HG02870 (cell line): ENCODE data around the gene CILP.
"Not testable (repeated sequence)": the region's sequence is repeated elsewhere in the genome, so short reads cannot be mapped to it uniquely, and the experiment has no call there.

Source experiments
- ATAC-seq: cut with Tn5 transposase; IDR thresholded peaks from one replicate; pipeline ENCODE4 v1.9.1; 2021; ENCODE audit warnings: mild to moderate bottlenecking, moderate library complexity; ENCODE audit not compliant: unreplicated experiment

CILP gene, protein sequence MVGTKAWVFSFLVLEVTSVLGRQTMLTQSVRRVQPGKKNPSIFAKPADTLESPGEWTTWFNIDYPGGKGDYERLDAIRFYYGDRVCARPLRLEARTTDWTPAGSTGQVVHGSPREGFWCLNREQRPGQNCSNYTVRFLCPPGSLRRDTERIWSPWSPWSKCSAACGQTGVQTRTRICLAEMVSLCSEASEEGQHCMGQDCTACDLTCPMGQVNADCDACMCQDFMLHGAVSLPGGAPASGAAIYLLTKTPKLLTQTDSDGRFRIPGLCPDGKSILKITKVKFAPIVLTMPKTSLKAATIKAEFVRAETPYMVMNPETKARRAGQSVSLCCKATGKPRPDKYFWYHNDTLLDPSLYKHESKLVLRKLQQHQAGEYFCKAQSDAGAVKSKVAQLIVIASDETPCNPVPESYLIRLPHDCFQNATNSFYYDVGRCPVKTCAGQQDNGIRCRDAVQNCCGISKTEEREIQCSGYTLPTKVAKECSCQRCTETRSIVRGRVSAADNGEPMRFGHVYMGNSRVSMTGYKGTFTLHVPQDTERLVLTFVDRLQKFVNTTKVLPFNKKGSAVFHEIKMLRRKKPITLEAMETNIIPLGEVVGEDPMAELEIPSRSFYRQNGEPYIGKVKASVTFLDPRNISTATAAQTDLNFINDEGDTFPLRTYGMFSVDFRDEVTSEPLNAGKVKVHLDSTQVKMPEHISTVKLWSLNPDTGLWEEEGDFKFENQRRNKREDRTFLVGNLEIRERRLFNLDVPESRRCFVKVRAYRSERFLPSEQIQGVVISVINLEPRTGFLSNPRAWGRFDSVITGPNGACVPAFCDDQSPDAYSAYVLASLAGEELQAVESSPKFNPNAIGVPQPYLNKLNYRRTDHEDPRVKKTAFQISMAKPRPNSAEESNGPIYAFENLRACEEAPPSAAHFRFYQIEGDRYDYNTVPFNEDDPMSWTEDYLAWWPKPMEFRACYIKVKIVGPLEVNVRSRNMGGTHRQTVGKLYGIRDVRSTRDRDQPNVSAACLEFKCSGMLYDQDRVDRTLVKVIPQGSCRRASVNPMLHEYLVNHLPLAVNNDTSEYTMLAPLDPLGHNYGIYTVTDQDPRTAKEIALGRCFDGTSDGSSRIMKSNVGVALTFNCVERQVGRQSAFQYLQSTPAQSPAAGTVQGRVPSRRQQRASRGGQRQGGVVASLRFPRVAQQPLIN

DNA sequence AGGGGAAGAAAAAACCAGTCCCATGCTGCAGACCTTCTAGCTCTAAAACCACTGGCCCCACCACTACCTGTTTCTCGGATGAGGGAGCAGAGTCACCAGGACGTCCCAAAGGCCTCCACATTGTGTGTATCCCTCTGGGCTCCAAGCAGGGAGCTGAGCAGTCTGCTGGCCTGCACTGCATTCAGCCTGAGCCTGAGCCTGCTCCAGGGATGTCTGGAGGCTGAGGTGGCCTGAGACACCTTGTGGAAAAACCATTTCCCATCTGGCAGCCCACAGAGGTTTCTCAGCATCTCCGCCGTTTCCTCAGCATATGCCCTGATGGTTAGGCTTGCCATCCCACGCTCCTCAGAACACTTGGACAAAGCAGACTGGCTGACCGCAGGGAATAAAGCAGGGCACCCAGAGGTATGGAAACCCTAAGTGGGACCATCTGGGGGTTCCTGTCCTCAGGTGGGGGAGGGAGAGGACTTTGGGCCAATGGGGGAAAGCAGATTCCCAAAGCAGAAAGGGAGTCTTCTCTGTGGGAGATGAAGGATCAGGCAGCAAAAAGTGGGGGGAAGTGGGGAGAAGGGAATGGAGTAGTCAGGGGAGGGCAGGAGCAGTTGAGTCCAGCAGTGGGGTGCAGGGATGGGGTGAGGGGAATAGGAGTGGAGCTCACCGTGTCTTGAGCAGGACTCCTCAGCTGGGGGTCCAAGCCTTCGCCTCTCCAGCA is at the start of gene CILP:
CILP (minus strand) TSS at position 704 of the 712 bp plus-strand sequence. CDS start 1,718 bp downstream, outside the sequence.
- ATAC-seq = no peak

DNA sequence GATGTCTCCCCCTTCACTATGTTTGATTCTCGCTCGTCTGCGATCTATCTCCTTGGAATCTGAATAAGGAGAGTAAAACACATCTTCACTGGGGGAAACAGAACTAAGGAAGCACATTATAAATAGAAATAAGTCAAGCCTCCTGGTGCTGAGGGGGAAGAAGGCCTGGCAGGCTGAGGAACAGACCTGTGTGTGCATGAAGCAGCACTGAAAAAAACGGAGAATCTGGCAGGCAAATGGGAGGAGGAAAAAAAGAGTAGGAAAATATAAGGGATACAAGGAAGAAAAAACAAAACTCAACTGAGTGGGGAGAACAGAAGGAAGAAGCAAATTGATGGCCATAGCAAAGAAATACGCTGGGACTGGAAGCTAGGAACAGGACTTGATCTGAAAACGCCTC is 49.7 kb upstream of the CILP start:
- no peak for ATAC-seq

DNA sequence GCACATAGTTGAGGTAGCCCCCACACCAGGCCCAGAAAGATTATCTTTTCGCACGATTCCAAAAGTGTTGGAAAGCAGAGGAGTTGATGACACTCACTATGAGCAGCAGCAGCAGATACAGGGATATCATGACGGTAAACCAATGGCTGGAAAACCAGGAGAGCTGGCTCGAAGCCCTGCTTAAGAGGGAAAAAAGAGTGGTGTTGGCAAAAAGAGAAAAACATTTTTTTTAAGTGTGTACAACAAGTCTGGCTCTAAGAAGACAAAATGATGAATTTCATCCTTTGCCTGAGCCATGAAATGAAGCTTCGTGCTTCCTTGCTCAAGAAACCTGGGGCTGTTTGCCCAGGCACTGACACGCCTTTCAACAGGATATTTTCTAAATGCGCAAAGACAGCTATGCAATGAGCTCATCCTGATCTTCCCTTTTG is 48.1 kb upstream of the CILP start:
- ATAC-seq = no peak

DNA sequence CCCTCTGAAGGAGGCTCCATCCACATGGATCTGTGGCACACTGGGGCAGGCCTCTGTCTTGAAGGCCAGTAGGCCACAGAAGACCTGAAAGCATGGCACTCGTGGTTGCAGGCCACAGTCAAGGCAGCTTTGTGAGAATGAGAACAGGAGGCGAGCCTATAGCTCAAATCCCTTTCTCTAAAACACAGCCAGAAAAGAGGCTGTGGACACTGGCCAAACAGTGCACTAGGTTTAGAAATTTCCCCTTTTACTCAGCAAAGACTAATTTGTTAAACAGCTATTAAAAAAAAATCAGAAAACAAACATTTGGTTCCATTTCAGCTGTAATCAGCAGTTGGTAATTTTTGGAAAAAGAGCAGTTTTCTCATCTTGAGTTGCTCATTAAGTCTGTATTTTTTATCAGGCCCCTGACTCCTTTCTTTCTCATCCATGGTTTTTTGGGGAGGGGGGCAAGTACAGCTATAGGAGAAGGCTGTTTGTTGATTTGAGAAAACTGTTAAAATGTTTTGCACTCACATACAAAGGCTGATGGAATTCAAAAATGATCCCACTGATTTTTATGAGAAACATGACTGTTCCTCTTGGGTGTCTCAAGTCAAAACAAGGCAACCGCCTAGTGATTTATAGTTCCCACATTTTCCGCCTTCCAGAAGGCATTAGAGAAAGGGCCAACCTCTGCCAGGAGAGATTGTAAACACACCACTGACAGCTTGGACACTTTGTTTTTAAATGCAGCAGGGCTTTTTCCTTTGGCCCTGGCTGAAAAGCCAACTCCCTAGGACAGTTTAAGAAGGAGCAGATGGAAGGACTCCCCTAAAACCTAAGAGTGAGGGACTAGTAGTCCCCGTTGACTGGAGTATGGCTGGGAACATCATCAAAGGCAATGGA is 47.3 kb upstream of the CILP start:
- ATAC-seq = no peak

DNA sequence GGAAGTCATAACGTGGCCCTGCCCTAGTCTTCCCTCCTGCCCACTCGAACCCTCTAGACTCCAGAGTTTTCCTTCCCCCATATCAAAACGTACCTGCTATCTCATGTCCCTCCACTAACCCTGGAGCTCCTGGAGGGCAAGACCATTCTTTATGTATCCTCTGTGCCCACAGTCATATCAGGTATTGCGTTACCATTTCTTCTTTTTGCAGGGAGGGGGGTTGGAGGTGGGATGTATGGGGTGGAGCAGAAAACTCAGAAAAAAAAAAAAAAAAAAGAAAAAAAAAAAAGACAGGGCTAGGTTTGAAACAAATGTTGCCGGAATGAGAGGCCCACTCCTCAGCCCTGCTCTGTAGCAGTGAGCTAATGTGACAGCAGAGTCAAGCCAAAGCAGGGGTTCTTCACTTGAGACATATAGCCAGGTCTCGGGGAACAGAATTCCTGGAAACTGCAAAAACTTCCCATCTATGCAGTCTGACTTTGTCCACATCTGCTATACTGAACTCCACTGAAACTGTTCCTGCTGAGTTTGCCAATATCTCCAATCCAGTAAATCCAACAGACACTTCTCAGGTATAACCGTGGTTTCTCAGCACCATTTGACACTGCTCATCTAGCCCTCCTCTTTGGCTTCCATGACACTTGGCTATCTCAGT is 44.3 kb upstream of the CILP start:
- no peak for ATAC-seq

DNA sequence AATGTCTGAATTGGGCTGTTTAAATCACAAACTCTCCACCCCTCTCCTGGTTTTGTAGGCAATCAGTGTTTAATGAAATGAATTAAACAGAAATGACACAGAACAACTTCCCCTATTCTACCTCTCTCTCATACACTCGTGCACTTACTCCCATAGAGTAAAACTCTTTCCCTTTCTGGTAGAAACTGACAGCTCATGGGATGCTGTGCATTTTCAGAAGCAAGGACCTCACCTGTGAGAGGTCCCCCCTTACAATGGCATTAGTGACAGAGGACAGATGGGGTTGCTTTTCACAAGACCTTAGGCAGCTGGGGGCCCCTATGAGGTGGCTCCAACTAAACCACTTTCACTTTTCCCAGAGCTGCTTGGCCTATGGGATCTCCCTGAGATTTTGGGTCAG is 43.5 kb upstream of the CILP start:
- ATAC-seq = no peak

DNA sequence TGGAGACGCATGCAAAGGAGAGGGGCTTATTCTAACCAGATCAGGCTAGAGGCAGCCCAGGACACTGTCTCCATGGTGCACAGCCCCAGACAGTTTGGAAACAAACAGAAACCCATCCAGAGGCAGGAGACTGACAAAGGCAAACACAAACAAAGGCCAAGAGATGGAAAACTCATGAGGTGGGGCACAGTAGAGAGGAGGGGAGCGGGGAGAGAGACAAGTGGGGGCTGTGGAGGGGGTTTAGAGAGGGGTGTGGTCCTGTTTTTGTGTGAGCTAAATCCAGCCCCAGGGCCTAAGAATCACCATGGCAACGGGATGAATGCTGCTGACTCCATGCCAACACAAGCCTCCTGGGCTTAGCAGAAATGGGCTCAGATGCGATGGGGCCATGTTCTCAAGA is 43.1 kb upstream of the CILP start:
- ATAC-seq = no peak

DNA sequence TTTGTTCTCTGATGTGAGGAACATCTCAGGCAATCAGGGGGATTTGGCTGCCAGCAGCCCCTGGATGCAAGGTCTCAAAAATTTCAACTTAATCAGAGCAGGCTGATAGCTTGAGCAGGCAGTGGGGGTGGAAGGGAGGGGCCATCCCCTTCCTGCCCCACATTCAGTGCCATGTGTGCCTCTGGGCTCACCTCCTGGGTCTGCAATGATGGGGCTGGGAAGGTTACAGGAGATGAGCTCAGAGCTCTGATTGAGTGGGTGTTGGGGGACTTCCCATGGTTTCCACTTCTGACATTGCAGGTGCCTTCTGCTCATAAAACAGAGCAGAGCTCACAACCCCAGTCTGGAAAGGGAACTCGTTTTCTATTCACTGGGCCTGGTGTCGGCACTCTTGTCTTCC is 38.4 kb upstream of the CILP start:
- ATAC-seq = peak; percentile 86

DNA sequence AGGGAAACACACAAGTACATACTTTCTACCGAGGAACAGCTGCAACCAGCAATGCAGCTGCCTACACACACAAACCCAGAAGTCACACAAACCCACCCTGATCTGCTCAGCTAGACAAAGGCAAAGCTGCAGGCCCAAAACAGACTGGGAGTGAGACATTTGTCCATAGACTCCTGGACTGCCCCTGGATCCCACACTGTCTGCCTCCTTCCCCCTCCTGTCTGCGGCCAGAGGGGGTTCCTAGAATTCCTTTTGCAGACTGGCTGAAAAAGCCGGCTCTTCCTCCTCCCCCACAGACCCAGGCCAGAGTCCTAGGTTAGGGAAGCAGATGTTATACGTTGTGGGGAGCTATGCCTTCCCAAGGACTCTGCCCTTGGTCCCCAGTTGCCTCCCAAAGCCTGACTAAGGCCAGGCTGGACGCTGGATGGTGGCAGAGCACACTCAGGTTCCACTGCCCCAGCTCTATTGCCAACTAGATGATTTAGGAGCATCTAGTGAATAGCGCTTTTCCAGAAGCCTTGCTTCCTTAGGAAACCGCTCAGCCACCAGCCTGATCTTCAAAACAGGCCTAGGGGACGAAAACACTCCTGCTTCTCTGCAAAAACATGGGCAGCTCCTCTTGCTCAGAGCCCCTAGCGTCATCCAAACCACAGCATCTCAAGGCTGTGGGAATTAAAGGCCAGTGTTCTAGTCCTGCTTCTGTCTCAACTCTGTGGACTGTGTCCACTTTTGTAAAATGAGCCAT is 37.4 kb upstream of the CILP start:
- ATAC-seq = no peak

DNA sequence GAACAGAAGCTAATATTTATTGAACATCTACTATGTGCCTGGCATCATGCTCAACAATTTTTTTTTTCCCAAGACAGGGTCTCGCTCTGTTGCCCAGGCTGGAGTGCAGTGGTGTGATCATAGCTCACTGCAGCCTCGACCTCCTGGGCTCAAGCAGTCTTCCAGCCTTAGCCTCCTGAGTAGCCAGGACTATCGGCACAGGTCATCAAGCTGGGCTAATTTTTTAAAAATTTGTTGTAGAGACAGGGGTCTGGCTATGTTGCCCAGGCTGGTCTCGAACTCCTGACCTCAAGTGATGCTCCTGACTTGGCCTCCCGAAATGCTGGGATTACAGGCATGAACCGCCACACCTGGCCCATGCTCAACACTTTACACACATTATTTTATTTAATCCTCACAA is 35.7 kb upstream of the CILP start:
- ATAC-seq = no peak

DNA sequence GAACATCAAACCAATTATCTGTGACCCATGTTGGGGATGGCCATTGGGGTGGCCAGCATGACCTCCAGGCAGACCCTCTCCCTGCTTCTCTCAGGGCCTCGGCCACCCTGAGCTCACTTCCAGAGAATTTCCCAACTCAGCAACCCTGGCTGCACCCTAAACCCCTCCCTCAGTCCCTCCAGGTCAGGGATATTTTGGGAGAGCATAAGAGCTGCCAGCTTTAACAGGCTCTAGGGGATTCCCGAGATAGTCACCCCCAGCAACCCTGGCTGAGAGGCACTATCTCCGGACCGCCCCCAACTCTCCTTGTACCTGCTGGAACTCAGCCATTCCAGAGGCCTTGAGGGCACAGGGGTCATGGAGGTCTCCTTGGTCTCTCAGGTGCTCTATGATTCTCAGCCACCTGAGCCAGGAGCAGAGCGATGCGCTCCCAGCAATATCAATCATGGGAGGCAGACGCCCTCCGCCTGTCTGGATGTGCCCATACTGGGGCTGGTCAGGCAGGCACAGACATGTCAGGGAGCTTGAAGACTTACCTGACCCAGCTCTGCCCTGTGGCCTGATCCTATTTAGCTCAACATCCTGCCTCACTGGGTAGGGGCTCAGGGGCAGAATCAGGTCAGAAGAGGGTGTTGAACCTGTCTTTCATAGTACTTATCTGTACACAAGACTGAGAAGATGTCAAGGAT is 34.9 kb upstream of the CILP start:
- ATAC-seq = no peak

DNA sequence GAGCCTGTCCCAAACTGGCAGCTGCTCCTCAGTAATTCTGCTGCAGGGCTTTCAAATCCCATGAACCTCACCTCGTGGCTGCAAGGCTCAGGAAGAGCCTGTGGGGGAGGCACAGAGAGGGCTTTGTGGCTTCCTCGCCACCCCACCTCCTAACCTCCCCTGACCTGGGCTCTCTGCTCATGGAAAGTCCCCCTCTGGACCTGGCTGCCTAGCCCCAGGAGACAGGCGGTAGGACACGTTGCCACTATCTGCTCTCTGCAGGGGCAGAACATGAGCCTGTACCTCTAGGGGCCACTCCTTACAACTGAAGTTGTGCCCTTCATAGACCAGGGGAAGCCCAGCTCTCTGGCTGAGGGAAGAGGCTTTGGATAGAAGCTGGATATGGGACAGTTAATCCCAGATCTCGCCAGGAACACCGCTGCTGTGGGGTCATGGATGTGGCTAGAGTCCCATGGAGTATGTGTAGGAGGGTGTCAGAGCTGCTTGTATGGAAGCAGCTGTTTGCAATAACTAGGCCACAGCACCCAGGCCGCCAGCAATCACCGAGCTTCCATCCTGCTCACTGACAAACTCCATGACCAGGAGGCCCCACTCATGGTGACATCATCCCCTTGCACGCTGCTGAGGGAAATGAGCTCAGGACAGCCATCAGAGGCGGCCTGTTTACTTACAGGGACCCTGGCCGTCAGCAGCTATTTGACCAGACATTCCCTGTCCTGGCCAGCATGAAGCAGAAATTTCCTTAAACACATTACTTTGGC is 34.0 kb upstream of the CILP start:
- no peak for ATAC-seq

DNA sequence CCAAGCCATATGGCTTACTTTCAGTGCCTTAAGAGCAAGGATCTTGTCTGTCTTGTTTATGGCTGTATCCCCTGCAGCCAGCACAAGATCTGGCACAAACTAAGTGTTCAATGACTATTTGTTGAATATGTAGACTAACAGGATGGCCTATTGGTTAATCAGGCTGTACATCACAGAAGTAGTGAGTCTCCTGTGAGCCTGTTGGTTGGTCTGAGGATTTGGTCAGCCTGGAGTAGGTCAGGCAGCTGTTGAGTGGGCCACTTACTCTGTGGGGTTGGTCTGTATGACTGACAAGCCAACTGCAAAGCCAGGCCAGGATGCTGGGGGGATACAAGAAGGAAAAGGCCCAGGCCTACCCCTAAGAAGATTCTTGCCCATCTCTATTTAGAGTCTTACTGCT is 33.4 kb upstream of the CILP start:
- no peak for ATAC-seq

DNA sequence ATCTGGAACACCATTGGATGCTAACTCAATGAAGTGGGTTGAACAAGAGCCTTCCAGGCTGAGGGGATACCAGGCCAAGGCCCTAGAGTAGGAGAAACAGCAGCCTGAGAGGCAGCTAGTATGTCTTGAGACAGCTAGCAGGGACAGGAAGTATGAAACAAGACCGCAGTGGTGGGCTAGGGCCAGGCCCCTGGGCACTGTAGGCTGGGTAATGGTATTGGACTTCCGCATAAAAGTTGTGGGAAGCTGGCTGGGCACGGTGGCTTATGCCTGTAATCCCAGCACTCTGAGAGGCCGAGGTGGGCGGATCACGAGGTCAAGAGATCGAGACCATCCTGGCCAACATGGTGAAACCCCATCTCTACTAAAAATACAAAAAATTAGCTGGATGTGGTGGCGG is 25.2 kb upstream of the CILP start:
- not testable (repeated sequence) for ATAC-seq

DNA sequence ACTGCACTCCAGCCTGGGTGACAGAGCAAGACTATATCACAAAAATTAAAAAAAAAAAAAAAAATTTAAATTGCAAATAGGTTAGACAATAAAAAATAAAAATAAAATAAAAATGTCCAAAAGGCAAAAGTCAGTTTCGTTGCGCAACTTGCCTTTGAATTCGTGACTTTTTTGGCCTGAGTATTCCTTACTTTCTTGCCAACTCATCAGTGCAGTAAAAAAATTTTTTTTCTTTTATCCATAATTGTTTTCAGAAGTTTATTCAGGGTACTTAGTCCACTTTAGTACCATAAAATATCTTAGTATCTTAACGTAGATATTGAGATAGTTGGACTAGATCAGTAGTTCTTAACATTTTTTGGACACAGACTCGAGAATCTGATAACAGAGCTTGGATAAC is 22.4 kb upstream of the CILP start:
- no peak for ATAC-seq

DNA sequence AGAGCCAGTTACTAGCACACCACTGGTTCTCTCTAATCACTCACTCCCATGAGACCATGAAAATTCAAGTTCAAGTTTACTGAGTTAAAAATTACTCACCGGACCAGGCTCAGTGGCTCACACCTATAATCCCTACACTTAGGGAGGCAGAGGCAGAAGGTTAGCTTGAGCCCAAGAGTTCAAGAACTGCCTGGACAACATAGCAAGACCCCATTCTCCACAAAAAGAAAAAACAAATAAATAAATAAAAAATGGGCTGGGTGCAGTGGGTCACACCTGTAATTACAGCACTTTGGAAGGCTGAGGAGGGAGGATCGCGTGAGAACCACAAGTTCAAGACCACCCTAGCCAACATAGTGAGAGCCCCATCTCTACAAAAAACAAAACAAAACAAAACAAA is 21.2 kb upstream of the CILP start:
- ATAC-seq = no peak

DNA sequence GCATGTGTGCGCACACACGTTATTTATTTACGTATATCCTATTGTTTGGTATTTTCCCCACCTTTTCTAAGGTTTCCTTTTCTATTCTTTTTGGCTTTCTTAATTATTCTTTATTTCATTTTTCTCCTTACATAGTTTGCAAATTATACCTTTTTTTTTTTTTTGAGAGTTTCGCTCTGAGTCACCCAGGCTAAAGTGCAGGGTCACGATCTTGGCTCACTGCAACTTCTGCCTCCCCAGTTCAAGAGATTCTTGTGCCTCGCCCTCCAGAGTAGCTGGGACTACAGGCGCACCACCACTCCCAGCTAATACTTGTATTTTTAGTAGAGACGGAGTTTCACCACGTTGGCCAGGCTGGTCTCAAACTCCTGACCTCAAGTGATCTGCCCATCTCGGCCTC is 20.0 kb upstream of the CILP start:
- ATAC-seq = no peak
